Vagina (tissue), 2 donors: ENCODE results near the gene ASB18.

Experiments used
- CTCF ChIP-seq, 3 experiments: fragments of 450-650 bp in 2 of 3; fragments of 200-600 bp in 1 of 3; sonication (generic) in 1 of 3; IDR thresholded peaks; one replicate each; pipeline ENCODE4 v1.5.1; 2017 to 2019; ENCODE audit warnings: antibody characterized with exemption in 3 of 3, mild to moderate bottlenecking in 2 of 3, moderate library complexity in 2 of 3
- POLR2A ChIP-seq, 2 donors: fragments of 450-650 bp; IDR thresholded peaks; one replicate each; pipeline ENCODE4 v1.6.1; 2017; ENCODE audit warnings: antibody characterized with exemption in 2 of 2, mild to moderate bottlenecking in 2 of 2, moderate library complexity in 2 of 2
- POLR2AphosphoS5 ChIP-seq, 2 donors: sonication (generic); formaldehyde crosslinking; IDR thresholded peaks; one replicate each; pipeline ENCODE4 v1.9.0; 2017; ENCODE audit warnings: antibody characterized with exemption in 2 of 2, mild to moderate bottlenecking in 2 of 2, low read depth in 1 of 2; ENCODE audit not compliant: insufficient read depth in 1 of 2

- TF ChIP-seq CTCF (IDR thresholded peaks at IDR 0.05) (no peak), POLR2AphosphoS5 (IDR thresholded peaks at IDR 0.05; ENCODE audit: insufficient read depth in 1 of 2, low read depth in 1 of 2) (no peak), POLR2A (IDR thresholded peaks at IDR 0.05) (no peak)
These were observed 27.3 kb upstream of the ASB18 start for GRCh38 chr2:236291476-236291875.
